ENCODE results near the gene GPR17.

GPR17 gene

DNA sequence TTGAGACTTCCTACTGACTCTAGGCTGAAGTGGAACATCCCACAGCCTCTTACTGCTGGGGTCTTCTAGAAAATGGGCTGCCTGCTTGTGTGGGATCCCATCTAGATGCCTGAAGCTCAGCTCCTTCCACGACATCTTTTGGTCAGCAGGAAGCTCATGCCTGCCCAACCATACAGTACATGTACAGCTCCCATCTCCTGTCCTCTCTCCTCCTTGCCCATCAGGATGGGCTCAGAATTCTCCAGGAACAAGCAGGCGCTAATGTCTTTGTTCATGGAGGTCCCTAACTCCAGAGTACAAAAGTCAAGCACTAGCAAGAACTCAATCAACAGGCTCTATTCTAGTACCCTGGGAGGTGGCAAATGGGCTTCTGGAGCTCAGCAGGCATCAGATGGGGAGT is 31.7 kb upstream of the GPR17 start:
- DNase-seq (ENCODE audit: low read depth, low spot score), result no peak

DNA sequence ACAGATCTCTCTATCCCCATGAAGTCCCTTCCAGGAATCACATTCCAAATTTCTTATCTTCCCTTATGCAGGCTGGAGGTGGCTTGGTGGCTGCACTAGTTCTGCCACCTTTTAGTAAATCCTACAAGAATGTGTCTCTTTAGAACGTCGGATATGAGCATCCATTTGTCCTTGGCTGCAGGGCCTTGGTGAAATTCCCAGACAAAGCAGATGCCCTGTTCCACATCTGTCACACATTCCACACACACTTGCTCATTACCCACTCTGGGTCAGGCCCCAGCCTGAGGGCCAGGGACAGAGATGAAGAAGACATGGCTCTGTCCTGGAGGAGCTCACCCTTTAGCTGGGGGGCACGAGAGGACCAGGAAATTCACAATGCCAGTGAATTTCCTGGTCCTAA is 31.2 kb upstream of the GPR17 start:
- DNase-seq (ENCODE audit: low read depth, low spot score), result no peak

DNA sequence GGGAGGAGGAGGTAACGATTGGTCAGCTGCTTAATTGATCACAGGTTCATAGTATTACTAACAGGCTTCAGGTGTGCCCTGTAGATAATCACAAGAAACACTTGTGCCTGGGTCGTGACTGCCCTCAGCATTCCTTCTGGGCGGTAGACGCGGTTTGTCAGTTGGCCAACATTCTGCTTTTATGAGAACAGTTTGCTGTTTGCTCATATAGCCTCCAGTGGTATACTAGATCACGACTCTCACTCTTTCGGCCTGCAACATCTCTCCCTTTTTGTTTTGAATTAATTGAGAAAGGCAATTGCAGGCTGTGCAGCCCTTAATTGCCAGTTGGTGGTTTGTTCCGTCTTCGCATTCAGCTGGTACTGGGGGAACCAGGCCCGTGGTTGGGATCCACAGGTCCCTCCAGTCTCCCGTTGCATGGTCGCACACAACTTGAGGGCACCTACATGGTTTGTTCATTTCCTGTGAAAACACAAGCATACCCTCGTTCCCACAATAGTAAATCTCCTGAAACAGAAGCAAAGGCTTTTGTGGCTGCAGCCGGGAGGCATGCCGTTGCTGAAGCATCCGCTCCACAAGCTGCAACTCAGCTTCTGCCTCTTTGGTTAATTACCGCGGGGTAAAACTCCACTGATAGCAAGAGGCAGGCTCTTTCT is 30.3 kb upstream of the GPR17 start:
- DNase-seq (ENCODE audit: low read depth, low spot score), result no peak

DNA sequence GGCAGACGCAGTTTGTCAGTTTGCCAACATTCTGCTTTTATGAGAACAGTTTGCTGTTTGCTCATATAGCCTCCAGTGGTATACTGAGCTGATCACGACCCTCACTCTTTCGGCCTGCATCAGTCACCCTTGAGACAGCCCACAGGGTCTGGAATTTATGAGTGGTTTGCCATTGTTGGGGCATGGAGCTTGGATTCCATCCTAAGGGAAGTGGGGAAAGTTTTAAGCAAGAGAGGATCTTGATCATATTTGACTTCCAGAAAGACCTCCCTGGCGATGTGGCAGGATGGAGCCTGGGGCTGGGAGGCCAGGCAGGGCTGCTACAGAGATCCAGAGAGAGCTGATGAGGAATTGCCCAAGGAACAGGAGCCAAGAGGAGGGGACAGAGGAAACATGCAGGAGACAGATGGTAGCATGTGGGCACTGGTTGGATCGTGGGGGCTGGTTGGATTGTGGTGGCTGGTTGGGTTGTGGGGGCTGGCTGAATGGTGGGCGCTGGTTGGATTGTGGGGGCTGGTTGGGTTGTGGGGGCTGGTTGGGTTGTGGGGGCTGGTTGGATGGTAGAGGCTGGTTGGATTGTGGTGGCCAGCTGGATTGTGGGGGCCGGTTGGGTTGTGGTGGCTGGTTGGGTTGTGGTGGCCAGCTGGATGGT is 27.3 kb upstream of the GPR17 start:
- no peak for DNase-seq (ENCODE audit: low read depth, low spot score)

DNA sequence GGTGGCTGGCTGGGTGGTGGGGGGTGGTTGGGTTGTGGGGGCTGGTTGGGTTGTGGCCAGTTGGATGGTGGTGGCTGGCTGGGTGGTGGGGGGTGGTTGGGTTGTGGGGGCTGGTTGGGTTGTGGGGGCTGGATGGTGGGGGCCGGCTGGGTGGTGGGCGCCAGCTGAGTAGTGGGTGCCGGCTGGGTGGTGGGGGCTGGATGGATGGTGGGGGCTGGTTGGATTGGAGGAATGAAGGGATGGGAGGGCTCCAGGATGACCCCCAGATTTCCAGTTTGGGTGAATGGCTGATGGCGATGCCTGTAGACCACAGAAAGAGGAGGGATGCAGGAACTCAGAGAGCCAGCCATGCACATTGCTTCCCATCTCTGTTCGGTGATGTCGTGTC is 26.8 kb upstream of the GPR17 start:
- no peak for DNase-seq (ENCODE audit: low read depth, low spot score)

DNA sequence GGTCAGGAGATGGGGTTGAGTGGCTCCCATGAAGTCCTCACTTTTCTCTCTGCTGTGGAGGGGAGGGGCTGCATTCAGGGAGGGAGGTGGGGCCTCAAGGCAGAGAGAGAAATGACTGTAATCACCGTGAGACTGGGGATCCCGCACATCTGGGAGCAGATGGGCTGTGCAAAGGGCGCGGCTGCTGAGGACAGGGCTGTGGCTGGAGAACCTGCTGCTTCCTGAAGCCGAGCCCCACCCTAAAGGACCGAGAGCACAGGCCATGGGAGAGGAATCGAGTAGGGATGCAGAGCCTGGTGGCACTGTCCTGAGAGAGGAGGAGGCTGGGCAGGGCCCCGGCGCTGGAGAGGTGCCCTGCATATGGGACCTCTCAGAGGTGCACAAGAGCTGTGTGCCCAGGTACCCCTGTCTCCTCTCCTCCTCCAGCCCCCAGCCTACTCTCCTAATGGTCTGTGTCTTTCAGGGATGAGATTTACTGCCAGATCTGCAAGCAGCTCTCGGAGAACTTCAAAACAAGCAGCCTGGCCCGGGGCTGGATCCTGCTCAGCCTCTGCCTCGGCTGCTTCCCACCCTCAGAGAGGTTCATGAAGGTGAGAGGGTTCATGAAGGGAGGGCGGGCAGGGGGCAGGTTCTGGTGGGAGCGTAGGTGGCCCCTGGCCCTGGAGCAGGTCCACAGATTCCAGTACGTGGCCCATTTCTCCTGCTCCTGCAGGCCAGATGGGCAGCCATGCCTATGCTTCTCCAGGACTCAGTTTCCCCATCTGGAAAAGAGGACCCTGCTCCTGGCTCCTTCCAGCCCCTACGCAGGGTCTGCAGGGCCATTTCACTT is 25.9 kb upstream of the GPR17 start:
- no peak for DNase-seq (ENCODE audit: low read depth, low spot score)

DNA sequence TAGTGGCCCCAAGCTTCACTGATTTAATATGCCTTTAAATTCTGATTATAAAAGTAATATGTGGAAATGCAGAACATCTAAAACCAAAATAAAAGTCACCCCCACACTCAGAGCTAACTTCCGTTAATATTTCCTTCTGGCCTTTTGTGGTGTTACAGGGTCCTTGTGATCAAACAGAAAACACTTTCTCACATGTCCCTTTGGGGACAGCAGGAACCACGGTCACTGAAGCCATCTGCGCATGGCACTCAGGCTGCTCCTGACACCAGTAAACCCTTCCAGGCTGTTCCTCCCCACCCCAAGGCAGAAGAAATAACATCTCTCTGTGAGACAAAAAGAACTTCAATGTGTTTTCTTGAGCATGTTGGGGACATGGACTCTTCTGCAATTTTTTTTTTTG is 25.1 kb upstream of the GPR17 start:
- no peak for DNase-seq (ENCODE audit: low read depth, low spot score)

DNA sequence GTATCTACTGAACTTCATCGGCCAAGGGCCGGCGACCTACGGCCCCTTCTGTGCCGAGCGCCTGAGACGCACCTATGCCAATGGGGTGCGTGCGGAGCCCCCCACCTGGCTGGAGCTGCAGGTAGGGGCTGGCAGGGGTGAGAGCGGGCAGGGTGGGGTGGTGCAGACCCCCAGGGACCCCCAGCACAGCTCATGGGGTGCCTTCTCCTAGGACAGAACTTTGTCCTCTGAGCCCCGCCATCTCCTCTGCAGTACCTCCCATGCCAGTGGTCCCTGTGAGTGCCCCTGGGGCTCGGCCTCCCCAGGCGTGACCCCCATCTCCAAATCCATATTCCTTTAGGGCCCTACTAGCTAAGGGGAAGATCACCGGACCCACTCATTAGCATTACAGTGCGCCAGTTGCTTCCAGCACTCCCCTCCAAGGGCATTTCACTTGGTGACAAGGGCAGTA is 23.9 kb upstream of the GPR17 start:
- DNase-seq (ENCODE audit: low read depth, low spot score), result no peak

DNA sequence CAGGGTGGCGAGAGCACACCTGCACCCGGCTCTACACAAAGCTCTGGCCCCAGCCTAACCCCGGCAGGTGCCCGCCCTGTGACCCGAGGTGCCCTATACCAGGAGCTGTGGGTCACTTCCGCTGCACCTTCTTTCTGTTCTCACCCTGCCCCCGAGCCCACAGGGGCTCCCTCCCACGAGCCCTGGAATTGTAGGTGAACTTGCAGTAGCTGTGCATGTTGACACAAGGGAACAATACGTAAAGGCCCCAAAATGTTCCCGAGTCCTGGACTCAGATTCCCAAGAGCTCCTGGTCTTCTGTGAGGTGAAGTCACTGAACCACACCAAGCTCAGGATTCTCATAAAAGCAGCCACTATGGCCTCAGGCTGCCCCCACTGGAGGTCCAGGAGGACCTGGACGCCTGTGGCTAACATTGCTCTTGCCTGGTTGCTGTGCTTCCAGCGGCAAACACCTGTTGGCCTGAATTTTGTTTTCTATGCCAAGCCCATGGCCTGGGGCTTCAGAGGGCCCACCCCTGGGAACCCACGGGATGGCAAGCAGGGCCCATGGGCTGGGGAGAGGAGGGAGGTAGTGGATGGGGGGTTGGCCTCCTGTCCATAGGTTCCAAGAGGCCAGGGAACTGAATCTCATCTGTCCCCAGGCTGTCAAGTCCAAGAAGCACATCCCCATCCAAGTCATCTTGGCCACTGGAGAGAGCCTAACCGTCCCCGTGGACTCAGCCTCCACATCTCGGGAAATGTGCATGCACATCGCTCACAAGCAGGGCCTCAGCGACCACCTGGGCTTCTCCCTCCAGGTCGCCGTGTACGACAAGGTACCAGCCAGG is 23.2 kb upstream of the GPR17 start:
- DNase-seq (ENCODE audit: low read depth, low spot score), result no peak

DNA sequence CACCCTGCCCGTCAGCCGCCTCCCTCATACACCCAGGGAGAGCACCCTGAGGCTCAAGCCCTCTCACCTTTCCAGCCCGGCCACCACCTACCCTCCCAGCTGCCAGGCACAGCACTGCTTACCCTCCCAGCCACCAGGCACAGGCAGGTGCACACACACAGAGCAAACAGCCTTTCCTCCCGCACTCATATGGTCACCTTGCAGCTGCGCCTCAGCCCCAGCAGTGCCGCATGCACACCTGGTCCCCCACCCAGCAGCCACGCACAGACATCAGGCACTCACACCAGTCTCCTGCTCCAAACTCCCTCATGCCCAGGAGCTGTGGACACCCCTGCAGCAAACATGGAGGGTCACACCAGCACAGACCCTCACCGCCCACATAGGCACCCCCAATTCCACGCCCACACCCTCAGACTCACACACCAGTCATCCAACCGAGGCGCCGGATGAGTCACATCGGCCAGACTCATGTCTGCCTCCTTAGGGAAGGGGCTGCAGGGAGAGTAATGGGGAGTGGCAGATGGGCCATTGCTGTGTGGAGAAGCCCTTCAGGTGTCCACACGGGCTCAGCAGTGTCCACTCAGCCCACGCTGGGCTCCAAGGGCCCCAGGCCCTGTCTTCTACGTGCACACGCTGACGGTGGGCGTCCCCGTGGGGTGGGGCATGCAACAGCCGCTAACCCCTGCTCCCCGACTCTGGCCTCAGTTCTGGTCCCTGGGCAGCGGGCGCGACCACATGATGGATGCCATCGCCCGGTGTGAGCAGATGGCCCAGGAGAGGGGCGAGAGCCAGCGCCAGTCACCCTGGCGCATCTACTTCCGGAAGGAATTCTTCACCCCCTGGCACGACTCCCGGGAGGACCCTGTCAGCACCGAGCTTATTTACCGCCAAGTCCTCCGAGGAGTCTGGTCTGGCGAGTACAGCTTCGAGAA is 22.3 kb upstream of the GPR17 start:
- DNase-seq (ENCODE audit: low read depth, low spot score), result no peak

DNA sequence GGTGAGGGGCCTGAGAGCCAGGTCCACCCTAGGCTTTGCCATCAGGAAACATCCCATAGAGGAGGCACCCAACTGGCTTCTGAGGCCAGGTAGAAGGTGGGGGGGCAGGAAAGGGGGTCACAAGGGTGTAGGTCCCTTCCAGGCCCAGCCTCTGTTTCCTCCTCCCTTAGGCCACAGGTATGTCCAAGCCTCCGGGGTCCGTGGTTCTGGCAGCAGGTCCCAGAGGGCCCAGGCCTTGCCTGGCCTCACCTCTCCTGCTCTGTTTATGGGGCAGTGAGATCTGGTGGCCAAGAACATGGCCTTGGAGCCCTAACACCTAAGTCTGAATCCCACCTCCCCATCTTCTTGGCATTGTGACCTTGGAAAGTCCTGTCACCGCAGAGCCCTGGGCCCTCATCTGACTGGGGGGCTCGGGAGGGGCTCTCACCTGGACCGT is 21.6 kb upstream of the GPR17 start:
- DNase-seq (ENCODE audit: low read depth, low spot score), result no peak

DNA sequence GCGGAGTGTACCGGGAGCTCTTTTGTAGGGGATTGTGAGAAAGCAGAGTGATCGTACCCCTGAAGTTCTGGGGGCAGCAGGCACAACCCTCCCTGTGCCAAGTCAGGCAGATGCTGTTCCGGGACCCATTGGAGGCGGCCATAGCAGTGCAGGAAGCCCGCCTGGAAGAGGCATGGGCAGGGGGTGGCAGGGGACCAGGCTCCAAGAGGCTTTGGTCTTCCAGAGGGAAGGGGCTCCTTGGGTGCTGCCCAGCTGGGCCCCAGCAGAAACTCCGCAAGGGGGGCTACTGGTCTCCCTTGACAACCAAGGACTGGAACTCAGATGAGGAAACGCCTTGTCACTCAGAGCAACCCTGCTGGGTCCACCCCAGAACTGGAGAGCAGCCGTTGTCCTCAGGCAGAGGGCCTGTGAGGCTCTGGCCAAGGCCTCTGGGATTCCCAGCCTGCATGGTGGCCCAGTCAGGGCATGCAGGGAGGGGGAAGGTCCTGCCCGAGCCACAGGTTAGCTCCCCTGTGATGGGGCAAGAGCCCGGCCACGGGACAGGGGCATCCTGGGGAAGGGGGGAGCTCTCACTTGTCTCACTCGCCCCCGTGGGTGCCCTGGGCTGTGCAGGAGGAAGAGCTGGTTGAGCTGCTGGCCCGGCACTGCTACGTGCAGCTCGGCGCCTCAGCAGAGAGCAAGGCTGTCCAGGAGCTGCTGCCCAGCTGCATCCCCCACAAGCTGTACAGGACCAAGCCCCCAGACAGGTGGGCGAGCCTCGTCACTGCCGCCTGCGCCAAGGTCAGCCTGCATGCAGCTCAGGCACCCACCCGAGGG is 21.0 kb upstream of the GPR17 start:
- DNase-seq (ENCODE audit: low read depth, low spot score), result no peak

DNA sequence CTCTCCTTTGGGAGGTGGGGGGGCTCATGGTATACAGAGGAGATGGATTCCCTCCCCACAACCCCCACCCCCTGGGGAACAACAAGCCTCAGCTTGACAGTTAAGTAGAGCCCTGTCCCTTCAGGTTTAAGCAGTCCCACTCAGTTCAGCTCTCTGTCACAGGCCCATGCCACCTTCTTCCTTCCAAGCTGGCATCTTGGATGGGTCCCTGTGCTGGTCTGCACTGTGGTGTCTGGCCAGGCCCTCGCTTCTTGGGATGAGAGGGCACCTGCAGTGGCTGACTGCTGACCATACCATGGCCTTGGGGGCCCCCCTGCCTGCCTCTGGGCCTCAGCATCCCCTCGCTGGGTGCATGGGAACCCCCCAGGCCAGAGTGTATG is 20.4 kb upstream of the GPR17 start:
- DNase-seq (ENCODE audit: low read depth, low spot score), result no peak

DNA sequence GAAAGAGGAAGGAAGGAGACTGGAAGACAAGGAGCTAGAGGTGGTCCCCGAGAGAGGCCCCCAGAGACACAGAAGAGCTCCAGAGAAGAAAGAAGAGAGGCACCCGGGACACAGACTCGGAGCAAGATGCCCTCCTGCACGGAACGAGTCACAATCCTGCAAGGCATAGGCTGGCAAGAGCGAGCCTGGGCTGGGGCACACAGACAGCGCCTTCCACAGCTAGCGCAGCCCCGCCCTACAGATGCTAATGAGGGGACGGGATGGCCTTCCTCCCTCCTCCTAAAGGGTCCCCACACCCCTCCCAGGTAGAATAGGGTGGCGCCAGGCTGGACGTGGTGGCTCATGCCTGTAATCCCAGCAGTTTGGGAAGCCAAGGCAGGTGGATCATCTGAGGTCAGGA is 19.8 kb upstream of the GPR17 start:
- no peak for DNase-seq (ENCODE audit: low read depth, low spot score)

DNA sequence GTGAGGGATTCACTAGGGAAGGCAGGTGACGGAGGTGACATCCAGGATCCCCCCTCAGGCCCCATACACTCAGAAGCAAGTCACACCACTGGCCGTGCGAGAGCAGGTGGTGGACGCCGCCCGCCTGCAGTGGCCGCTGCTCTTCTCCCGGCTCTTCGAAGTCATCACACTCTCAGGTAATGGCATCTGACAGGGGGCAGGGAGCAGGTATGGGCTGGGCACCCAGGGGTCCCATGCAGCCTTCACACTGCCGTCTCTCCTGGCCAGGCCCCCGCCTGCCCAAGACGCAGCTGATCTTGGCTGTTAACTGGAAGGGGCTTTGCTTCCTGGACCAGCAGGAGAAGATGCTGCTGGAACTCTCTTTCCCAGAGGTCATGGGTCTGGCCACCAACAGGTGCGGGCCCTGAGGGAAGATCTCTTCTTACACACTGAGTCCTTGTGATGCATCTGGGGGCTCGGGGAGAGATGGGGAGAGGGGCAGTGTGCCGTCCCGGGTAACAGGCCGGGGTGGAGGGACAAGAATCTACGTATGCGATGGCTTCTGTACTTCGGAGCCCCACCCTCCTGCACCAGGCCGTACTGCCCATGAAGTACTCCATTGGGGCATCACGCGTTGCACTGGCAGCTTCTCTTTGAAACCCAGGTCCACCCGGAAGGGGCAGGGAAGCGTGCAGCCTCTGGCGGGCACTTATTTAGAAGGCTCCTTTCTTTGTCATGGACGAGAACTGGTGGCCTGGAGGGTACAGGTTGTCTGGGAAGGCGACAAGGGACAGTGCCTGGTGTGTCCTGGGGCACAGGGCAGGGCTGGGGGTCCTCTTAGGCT is 18.8 kb upstream of the GPR17 start:
- no peak for DNase-seq (ENCODE audit: low read depth, low spot score)

DNA sequence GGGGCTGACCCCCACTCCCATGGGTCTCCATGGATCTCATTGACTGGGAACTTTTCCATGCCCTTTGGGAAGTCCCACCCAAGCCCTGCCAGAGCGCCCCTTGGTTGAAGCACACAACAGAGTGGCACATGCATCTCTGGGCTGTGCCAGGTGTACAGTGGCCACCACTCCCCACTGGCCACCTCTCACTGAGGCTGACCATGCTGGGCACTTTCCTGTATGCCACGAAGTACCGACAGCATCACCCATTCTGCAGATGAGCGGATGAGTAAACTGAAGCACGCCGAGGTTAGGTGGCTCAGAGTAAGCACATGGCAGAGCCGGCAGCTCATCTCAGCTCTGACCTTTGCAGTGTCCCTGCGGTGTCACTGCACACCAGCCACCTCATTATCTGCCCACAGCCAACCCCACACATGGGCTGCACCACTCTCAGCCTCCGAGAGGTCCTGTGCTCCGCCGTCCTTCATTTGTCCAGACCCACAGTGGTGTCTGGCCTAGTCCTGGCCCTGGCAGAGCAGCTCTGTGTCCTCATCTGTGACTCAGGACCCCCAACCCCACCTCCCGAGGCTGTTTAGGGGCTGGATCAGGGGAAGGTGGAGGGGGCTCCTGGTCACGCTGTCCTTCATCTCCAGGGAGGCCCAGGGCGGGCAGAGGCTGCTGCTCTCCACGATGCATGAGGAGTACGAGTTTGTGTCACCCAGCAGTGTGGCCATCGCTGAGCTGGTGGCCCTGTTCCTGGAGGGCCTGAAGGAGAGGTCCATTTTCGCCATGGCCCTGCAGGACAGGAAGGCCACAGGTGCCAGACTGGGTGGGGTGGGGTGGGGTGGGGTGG is 18.0 kb upstream of the GPR17 start:
- no peak for DNase-seq (ENCODE audit: low read depth, low spot score)

DNA sequence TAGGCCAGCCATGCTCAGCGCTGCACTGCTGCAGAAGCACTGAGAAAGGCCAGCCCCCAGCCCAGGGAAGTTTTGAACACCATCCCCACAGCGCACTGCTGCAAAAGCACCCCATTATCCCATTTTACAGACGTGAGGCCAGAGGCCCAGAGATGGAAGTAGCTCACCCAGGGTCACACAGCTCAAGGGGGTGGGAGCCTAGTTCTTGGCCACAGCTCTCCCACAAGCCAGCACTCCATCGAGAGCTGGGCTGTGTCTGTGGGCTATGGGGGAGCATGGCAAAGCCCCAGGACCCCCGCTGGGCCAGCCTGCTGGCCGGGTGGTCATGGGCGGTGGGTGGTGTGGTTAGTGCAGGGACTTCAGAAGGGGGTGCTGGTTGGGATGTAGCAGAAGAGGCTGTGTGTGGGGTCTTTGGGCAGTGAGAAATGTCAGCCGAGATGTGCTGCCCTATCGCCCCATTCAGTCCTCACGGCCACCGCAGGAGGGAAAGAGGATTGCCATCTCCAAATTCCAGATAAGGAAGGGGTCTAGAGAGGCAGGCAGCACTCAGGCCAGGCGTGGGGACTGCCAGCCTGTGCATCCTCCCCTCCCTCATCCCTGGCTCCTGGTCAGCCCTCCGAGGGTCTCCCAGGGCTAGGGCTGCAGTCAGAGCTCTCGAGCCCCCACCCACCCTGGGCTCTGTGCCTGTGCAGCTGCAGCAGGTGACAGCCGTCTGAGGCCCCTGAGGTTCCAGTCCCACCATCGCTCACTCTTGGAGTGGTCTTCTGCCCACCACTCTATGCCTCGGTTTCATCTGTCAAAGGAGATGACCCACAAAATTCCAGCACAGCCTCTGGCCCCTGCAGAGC is 17.0 kb upstream of the GPR17 start:
- no peak for DNase-seq (ENCODE audit: low read depth, low spot score)

Measured in iPS DF 19.7 (cell line).